Activated CD8-positive, alpha-beta T cell treated with anti-CD3 and anti-CD28 coated beads, Interleukin-2, amount 10 ng/mL, durations not matched to agents 7 days and 5 days (primary cell): Measurements from ENCODE around the gene SOD3. TPM values are rescaled to one million over a fixed set of nuclear protein-coding genes. Genes with fewer than 3 reads are reported as not detected.

Experiments used
- ATAC-seq: fragments of 150-1000 bp; cut with Tn5 transposase; one replicate; pipeline ENCODE4 v1.10.0; 2021; ENCODE audit warnings: moderate library complexity
- CTCF ChIA-PET: fragments of 350-600 bp; sonication (Branson Sonifier 250); formaldehyde crosslinking; loops from one replicate; lab custom pipeline; 2021; ENCODE audit warnings: antibody characterized with exemption; lab: Charles Lee
- POLR2A ChIA-PET: fragments of 350-600 bp; sonication (Branson Sonifier 250); formaldehyde crosslinking; loops from one replicate; lab custom pipeline; 2021; ENCODE audit warnings: antibody characterized with exemption; lab: Charles Lee
- DNase-seq: peaks from one replicate; pipeline ENCODE4 v3.0.0-alpha.2; 2020
- H3K27ac Mint-ChIP-seq: one replicate; pipeline ENCODE4 v1.8.0; 2021; ENCODE audit warnings: mild to moderate bottlenecking, mixed read lengths
- H3K27me3 Mint-ChIP-seq: one replicate; pipeline ENCODE4 v1.8.0; 2021; ENCODE audit warnings: low read depth, mixed read lengths
- H3K36me3 Mint-ChIP-seq: one replicate; pipeline ENCODE4 v1.8.0; 2021; ENCODE audit warnings: low read depth, mixed read lengths
- H3K4me1 Mint-ChIP-seq: one replicate; pipeline ENCODE4 v1.8.0; 2021; ENCODE audit warnings: low read depth, mixed read lengths
- H3K4me3 Mint-ChIP-seq: one replicate; pipeline ENCODE4 v1.8.0; 2021; ENCODE audit warnings: mild to moderate bottlenecking, mixed read lengths
- H3K9me3 Mint-ChIP-seq: one replicate; pipeline ENCODE4 v1.8.0; 2022; ENCODE audit warnings: mixed read lengths; ENCODE audit not compliant: insufficient read depth
- total RNA-seq, 2 experiments: library from RNA; stranded (reverse); gene quantifications; one replicate each; pipeline ENCODE4 v1.2.3, GENCODE V29; 2021

Gene SOD3
- total RNA-seq, 2 experiments from 2014 or later = not detected

DNA sequence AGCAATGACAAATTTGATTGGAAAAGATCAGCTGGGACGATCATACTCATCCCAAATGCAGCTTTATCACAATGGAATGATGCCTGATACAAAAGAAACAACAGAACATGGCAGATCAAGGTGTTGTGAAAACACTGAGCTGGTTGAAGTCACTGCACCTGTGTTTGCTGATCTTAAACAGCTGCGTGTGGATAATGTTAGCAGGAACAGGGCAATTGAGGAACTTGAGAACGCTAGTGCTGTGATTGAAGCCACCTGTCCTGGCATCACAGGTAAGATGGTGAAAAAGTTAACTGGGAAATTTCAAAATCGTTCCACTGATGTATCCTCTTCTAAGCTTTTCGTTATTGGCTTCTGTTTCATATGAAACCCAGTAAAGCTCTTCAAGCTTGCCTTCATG, 27.4 kb upstream of the SOD3 start:
- peaks cover 2% of the 10 kb centered on the region for H3K27me3 Mint-ChIP-seq
- no peaks in the 10 kb centered on the region for H3K36me3 Mint-ChIP-seq
- H3K4me1 Mint-ChIP-seq = no peaks in the 10 kb centered on the region
- H3K9me3 Mint-ChIP-seq = no peaks in the 10 kb centered on the region
- no peak overlapping the region for H3K27ac Mint-ChIP-seq
- POLR2A ChIA-PET = no interaction called here
- DNase-seq (no peak), ATAC-seq (no peak)
- no peak overlapping the region for H3K4me3 Mint-ChIP-seq
- CTCF ChIA-PET = interaction anchor here (1.1 kb wide), 1 partner anchor 16 kb away, joined by 3 read pairs; no protein-coding TSS in a partner anchor

DNA sequence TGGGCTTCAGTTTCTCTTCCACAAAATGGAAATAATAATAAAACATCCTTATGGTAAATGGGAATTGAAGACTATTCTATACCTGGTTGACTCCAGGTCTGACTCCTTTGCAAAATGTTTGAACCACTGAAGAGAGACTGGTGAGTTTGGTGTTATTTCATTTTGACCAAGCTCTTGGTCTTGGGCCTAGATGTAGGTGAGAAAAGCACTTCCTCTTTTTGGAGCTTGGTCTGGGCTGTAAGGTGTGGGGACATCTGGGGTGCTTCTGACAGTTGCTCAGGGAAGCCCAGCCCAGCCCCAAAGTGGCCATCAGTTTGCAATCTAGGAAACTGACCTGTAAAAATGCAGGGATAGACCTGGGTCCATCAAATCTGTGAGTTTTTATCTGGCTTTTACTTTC, 26.8 kb upstream of the SOD3 start:
- no peaks in the 10 kb centered on the region for H3K4me1 Mint-ChIP-seq
- CTCF ChIA-PET = interaction anchor here (1.1 kb wide), 1 partner anchor 17 kb away, joined by 3 read pairs; no protein-coding TSS in a partner anchor
- POLR2A ChIA-PET = no interaction called here
- peaks cover 2% of the 10 kb centered on the region for H3K27me3 Mint-ChIP-seq
- H3K4me3 Mint-ChIP-seq = no peak overlapping the region
- no peaks in the 10 kb centered on the region for H3K9me3 Mint-ChIP-seq
- ATAC-seq = no peak
- H3K36me3 Mint-ChIP-seq = no peaks in the 10 kb centered on the region
- no peak for DNase-seq
- H3K27ac Mint-ChIP-seq = no peak overlapping the region

DNA sequence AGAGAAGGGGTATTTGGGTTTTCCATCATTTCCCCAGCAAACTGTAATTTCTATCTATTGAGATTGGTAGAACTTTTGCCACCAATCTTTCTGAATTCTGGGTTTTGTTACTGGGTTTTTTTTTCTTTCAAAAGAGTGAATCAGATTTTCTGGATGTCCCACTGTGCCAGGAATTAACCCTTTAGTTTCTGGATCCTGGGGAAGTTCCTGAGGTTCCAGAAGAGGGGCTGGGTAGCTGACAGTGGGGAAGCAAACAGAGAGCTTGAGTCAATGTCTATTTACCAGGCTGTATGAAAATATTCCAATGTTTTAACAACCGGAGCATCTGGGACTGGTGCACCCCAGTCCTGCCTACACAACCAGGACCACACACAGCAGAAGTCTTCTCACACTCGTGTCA, 25.8 kb upstream of the SOD3 start:
- H3K4me3 Mint-ChIP-seq = no peak overlapping the region
- ChIA-PET POLR2A (no interaction called here), CTCF (no interaction called here)
- ATAC-seq (no peak), DNase-seq (no peak)
- no peak overlapping the region for H3K27ac Mint-ChIP-seq
- no peaks in the 10 kb centered on the region for H3K4me1 Mint-ChIP-seq
- peaks cover 2% of the 10 kb centered on the region for H3K27me3 Mint-ChIP-seq
- H3K9me3 Mint-ChIP-seq = no peaks in the 10 kb centered on the region
- H3K36me3 Mint-ChIP-seq = no peaks in the 10 kb centered on the region

DNA sequence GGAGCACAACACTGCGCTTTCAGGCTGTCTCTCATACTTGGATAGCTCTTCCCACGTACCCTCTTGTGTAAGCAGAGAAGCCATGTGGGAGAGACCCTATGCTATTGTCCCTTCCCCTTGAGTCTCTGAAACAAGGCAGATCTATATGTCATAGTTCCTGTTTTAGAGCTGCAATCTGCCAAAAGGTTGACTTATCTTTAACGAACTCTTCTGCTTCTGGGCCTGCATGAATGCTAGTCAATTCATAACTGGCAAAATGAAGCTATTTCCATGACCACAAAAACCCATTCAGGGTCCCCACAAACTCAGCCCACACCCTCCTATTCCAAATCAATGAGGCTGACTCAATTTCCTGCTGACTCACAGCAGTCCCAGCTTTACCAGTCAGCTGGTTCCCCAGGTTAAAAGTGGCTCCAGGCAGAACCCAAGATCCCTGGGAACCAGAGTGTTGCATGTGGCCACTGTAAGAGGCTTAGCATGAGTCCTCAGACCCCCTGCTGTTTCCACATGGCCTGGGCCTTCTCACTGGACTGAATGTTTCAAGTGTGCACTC, 25.3 kb upstream of the SOD3 start:
- H3K9me3 Mint-ChIP-seq = no peaks in the 10 kb centered on the region
- no peak overlapping the region for H3K4me3 Mint-ChIP-seq
- H3K4me1 Mint-ChIP-seq = no peaks in the 10 kb centered on the region
- ChIA-PET CTCF (no interaction called here), POLR2A (no interaction called here)
- DNase-seq (no peak), ATAC-seq (no peak)
- H3K27ac Mint-ChIP-seq = no peak overlapping the region
- H3K36me3 Mint-ChIP-seq = no peaks in the 10 kb centered on the region
- H3K27me3 Mint-ChIP-seq = peaks cover 2% of the 10 kb centered on the region

DNA sequence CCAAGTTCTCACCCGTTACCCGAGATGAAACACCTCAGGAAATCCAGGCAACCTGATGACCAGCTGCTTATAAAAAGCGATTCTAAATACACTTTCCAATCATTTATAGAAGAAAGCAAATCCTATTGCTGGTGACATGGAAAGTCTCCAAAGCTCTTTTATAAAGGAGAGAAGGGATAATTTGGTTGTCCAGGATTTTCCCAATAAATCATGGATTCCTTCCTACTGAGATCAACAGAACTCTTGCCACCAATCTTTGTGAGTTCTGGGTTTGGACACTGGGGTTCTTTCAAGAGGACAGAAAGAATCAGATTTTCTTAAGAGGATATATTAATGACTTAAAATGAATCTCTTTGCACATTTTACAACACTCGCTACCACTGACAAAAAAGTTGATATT, 24.7 kb upstream of the SOD3 start:
- DNase-seq = no peak
- Mint-ChIP-seq H3K27ac (no peak overlapping the region), H3K36me3 (no peaks in the 10 kb centered on the region), H3K4me3 (no peak overlapping the region), H3K9me3 (no peaks in the 10 kb centered on the region), H3K4me1 (no peaks in the 10 kb centered on the region), H3K27me3 (no peaks in the 10 kb centered on the region)
- ATAC-seq = no peak
- CTCF ChIA-PET = no interaction called here
- POLR2A ChIA-PET = no interaction called here

DNA sequence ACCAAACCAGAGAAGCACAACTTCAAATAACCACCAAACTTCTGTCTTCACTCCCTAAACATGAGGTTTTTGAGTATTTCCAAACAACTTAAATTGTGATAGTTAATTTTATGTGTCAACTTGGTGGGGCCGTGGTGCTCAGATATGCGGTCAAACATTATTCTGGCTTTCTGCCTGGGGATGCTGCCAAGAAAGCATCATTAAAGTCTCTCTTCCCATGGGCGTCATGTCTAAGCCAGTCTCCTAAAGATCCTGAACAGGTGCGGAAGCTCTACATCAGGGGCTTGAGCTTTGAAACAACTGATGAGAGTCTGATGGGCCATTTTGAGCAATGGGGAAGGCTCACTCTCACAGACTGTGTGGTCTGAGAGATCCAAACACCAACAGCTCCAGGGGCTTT, 24.1 kb upstream of the SOD3 start:
- Mint-ChIP-seq H3K4me3 (no peak overlapping the region), H3K36me3 (no peaks in the 10 kb centered on the region), H3K4me1 (no peaks in the 10 kb centered on the region), H3K27ac (no peak overlapping the region), H3K9me3 (no peaks in the 10 kb centered on the region), H3K27me3 (no peaks in the 10 kb centered on the region)
- ATAC-seq = no peak
- ChIA-PET POLR2A (no interaction called here), CTCF (no interaction called here)
- no peak for DNase-seq

DNA sequence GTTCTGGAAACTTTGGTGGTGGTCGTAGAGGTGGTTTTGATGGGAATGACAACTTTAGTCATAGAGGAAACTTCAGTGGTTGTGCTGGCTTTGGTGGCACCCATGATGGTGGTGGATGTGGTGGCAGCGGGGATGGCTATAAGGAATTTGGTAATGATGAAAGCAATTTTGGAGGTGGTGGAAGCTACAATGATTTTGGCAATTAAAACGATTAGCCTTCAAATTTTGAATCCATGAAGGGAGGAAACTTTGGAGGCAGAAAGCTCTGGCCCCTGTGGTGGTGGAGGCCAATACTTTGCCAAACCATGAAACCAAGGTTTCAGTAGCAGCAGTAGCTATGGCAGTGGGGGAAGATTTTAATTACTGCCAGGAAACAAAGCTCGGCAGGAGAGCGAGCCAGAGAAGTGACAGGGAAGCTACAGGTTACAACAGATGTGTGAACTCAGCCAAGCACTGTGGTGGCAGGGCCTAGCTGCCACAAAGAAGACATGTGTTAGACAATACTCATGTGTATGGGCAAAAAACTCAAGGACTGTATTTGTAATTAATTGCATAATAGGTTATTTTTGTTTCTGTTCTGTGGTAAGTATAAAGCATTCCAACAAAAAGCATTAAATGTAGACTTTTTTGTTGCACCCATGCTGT, 23.2 kb upstream of the SOD3 start:
- H3K27ac Mint-ChIP-seq = no peak overlapping the region
- no peaks in the 10 kb centered on the region for H3K9me3 Mint-ChIP-seq
- no peak overlapping the region for H3K4me3 Mint-ChIP-seq
- no peaks in the 10 kb centered on the region for H3K4me1 Mint-ChIP-seq
- CTCF ChIA-PET = no interaction called here
- H3K27me3 Mint-ChIP-seq = no peaks in the 10 kb centered on the region
- no peaks in the 10 kb centered on the region for H3K36me3 Mint-ChIP-seq
- ATAC-seq = no peak
- POLR2A ChIA-PET = no interaction called here
- DNase-seq = no peak

DNA sequence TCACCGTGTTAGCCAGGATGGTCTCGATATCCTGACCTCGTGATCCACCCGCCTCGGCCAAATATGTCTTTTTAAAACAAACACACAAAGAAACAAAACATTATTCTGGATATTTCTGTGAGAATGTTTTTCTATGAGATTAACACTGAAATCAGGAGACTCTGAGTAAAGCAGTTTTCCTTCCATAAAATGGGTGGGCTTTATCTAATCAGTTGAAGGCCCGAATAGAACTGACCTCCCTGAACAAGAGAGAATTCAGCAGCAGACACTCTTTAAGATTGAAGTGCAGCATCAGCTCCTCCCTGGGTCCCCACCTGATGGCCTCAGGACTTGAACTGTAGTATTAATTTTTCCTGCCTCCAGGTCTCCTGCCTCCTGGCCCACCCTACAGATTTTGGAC, 22.4 kb upstream of the SOD3 start:
- DNase-seq (no peak), ATAC-seq (no peak)
- H3K27me3 Mint-ChIP-seq = no peaks in the 10 kb centered on the region
- H3K27ac Mint-ChIP-seq = no peak overlapping the region
- ChIA-PET CTCF (no interaction called here), POLR2A (no interaction called here)
- H3K9me3 Mint-ChIP-seq = no peaks in the 10 kb centered on the region
- H3K4me1 Mint-ChIP-seq = no peaks in the 10 kb centered on the region
- no peaks in the 10 kb centered on the region for H3K36me3 Mint-ChIP-seq
- no peak overlapping the region for H3K4me3 Mint-ChIP-seq

DNA sequence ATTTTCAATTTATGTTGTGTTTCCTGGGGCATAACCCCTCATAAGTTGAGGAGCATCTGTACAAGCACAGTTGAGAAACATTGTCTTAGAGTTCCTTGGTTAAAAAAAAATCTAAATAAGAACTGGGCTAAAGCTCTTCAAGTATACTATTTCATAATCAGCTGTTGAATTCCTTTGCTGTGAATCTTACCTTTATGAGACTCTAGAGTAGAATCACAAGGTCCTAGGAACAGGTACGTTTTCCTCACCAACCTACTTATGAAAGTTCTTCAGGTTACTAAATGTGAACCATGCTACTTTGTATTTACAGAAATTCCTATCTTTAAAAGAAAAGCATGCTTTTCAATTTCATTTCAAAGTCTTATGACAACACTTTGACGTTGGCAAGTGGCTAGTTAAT, 20.9 kb upstream of the SOD3 start:
- no peak overlapping the region for H3K27ac Mint-ChIP-seq
- H3K4me1 Mint-ChIP-seq = no peaks in the 10 kb centered on the region
- DNase-seq = no peak
- no peaks in the 10 kb centered on the region for H3K36me3 Mint-ChIP-seq
- CTCF ChIA-PET = no interaction called here
- ATAC-seq = no peak
- no peaks in the 10 kb centered on the region for H3K9me3 Mint-ChIP-seq
- POLR2A ChIA-PET = no interaction called here
- H3K4me3 Mint-ChIP-seq = no peak overlapping the region
- no peaks in the 10 kb centered on the region for H3K27me3 Mint-ChIP-seq

DNA sequence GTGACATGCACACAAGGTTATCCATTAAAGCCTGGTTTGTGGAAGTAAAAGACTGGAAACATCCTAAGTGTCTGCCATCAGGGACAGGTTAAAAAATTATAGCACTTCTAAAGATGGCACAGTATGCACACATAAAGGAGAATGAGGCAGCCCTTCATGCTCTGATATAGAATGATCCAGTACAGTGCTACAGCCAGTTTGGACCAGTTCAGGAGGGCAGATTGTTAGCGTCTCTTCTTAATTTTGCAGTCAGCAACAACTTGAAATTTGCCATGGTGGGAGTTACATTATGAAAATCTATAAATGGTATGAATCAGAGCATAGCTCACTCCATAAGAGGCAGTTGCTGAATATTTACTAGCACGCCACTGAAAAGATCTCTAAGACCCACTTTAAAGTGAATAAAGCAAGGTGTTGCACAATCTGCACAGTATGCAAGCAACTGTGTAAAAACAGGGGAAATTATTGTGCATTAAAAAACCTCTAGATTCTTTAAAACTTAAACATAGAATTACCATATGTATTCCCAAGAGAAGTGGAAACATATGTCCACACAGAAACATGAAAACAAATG, 20.3 kb upstream of the SOD3 start:
- POLR2A ChIA-PET = no interaction called here
- CTCF ChIA-PET = no interaction called here
- H3K36me3 Mint-ChIP-seq = no peaks in the 10 kb centered on the region
- DNase-seq (no peak), ATAC-seq (no peak)
- no peak overlapping the region for H3K4me3 Mint-ChIP-seq
- H3K27ac Mint-ChIP-seq = no peak overlapping the region
- no peaks in the 10 kb centered on the region for H3K9me3 Mint-ChIP-seq
- no peaks in the 10 kb centered on the region for H3K4me1 Mint-ChIP-seq
- H3K27me3 Mint-ChIP-seq = no peaks in the 10 kb centered on the region

DNA sequence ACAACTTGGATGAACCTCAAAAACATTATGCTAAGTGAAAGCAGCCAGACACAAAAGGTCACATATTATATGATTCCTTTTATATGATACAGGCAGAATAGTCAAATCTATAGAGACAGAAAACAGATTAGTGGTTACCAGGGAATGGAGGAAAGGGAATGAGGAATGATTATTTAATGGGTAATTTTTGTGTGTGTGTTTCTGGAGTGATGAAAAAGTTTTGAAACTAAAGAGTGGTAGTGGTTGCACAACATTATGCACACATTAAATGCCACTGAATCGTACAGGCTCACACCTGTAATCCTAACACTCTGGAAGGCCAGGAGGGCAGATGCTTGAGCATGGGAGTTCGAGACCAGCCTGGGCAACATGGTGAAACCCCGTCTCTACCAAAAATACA, 19.6 kb upstream of the SOD3 start:
- Mint-ChIP-seq H3K4me3 (no peak overlapping the region), H3K36me3 (no peaks in the 10 kb centered on the region), H3K27me3 (no peaks in the 10 kb centered on the region), H3K9me3 (no peaks in the 10 kb centered on the region), H3K4me1 (no peaks in the 10 kb centered on the region), H3K27ac (no peak overlapping the region)
- CTCF ChIA-PET = no interaction called here
- ATAC-seq = no peak
- POLR2A ChIA-PET = no interaction called here
- DNase-seq = no peak

DNA sequence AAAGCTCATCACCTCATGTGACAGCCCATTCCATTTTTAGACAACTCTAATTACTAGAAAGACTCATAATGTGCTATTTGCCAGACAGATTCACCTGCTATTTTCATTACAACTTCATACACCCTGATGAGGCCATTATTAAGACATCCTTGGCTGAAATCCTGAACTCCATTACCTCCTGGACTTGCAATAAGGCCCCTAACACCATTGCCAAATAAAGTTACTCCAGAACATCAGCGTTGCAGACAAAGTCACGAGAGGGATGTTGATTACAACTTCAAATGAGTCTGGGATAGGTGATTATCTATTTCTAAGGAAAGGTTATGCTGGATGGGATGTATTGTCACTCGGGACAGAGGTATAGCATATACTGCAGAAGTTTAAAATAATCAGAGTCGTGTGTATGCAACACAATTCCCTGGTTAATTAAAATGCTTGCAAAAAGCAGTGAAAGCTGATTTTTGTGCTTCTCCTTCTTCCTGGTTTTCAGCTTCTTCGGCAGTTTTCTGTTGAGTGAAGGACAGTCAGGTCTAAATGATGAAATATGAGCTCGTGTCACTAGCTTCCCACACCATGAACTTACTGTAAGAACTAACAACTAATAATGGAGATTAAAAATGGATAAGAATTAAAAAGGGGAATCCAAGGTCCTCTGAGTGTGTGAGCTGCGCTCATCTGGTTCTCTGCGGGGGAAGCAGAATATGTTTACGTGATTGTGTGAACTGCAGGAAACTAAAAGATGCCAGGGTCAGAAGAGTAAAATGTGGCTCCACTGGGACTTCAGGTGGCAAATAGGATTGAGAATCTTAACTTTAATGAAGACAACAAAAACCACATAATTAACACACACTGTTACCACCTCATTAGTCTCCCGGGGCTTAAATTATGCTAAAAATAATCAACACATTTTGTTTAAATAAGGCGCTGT, 17.6 kb upstream of the SOD3 start:
- Mint-ChIP-seq H3K4me1 (no peaks in the 10 kb centered on the region), H3K36me3 (no peaks in the 10 kb centered on the region), H3K9me3 (no peaks in the 10 kb centered on the region), H3K27ac (no peak overlapping the region), H3K27me3 (no peaks in the 10 kb centered on the region), H3K4me3 (no peak overlapping the region)
- ChIA-PET POLR2A (no interaction called here), CTCF (no interaction called here)
- ATAC-seq = no peak
- no peak for DNase-seq
